HEK293 (cell line): ENCODE measurements around the gene CALM3.

Experiments
- CTCF ChIA-PET: fragments of 350-600 bp; formaldehyde crosslinking; extraction: SDS; loops from one replicate; lab custom pipeline; 2021; ENCODE audit warnings: antibody characterized with exemption; lab: Yijun Ruan, JAX
- POLR2A ChIA-PET: fragments of 300-600 bp; formaldehyde crosslinking; extraction: SDS; loops from one replicate; lab custom pipeline; 2020; ENCODE audit warnings: antibody characterized with exemption, inconsistent platforms; lab: Yijun Ruan, JAX
- H3K27ac ChIP-seq: fragments of 200-500 bp; sonication (Bioruptor generic); 2 replicates; pipeline ENCODE4 v1.5.1; 2014; ENCODE audit warnings: low read depth, low read length, control low read depth, inconsistent platforms; ENCODE audit errors: extremely low read depth
- H3K36me3 ChIP-seq, 2 experiments: fragments of 200-500 bp in 1 of 2; sonication (Bioruptor generic) in 1 of 2; 1 replicate in 1 of 2; 2 replicates in 1 of 2; pipeline ENCODE4 v1.5.1; 2014 to 2017; ENCODE audit warnings: inconsistent platforms in 2 of 2, low read length in 2 of 2; ENCODE audit not compliant: control insufficient read depth in 2 of 2, insufficient read depth in 1 of 2
- H3K4me1 ChIP-seq: fragments of 200-500 bp; sonication (Bioruptor generic); 2 replicates; pipeline ENCODE4 v1.5.1; 2014; ENCODE audit warnings: mild to moderate bottlenecking, low read length, inconsistent platforms; ENCODE audit not compliant: control insufficient read depth, insufficient read depth
- H3K4me3 ChIP-seq: 2 replicates; pipeline ENCODE4 v1.5.1; 2011; ENCODE audit warnings: low read depth, mild to moderate bottlenecking, control low read depth, low read length, moderate library complexity
- H3K9me3 ChIP-seq: fragments of 200-500 bp; sonication (Bioruptor generic); 2 replicates; pipeline ENCODE4 v1.5.1; 2014; ENCODE audit warnings: low read depth, low read length, inconsistent platforms; ENCODE audit not compliant: control insufficient read depth, insufficient read depth
- GLI4 ChIP-seq: fragments of 450-650 bp; formaldehyde crosslinking; IDR thresholded peaks from 2 replicates; pipeline ENCODE4 v1.5.1; 2016; ENCODE audit warnings: missing biosample characterization, missing genetic modification characterization
- GLIS1 ChIP-seq: fragments of 450-650 bp; formaldehyde crosslinking; IDR thresholded peaks from 2 replicates; pipeline ENCODE4 v1.5.1; 2016; ENCODE audit warnings: missing biosample characterization, missing genetic modification characterization
- HIC1 ChIP-seq: fragments of 450-650 bp; formaldehyde crosslinking; IDR thresholded peaks from 2 replicates; pipeline ENCODE4 v1.5.1; 2016; ENCODE audit warnings: missing biosample characterization, missing genetic modification characterization
- KLF1 ChIP-seq: fragments of 450-650 bp; formaldehyde crosslinking; IDR thresholded peaks from 2 replicates; pipeline ENCODE4 v1.5.1; 2016; ENCODE audit warnings: missing biosample characterization, missing genetic modification characterization
- SP2 ChIP-seq: fragments of 450-650 bp; formaldehyde crosslinking; IDR thresholded peaks from 2 replicates; pipeline ENCODE4 v1.5.1; 2016; ENCODE audit warnings: missing biosample characterization, missing genetic modification characterization
- ZBTB1 ChIP-seq: fragments of 450-650 bp; formaldehyde crosslinking; IDR thresholded peaks from 2 replicates; pipeline ENCODE4 v1.5.1; 2016; ENCODE audit warnings: missing biosample characterization, missing genetic modification characterization
- ZNF157 ChIP-seq: fragments of 450-650 bp; formaldehyde crosslinking; IDR thresholded peaks from 2 replicates; pipeline ENCODE4 v1.5.1; 2016; ENCODE audit warnings: missing biosample characterization, missing genetic modification characterization
- ZNF2 ChIP-seq: fragments of 450-650 bp; formaldehyde crosslinking; IDR thresholded peaks from 2 replicates; pipeline ENCODE4 v1.5.1; 2016; ENCODE audit warnings: missing biosample characterization, missing genetic modification characterization
- ZNF202 ChIP-seq: fragments of 450-650 bp; formaldehyde crosslinking; IDR thresholded peaks from 2 replicates; pipeline ENCODE4 v1.5.1; 2016; ENCODE audit warnings: missing biosample characterization, missing genetic modification characterization, borderline replicate concordance
- ZNF214 ChIP-seq: fragments of 450-650 bp; formaldehyde crosslinking; IDR thresholded peaks from 2 replicates; pipeline ENCODE4 v1.5.1; 2017; ENCODE audit warnings: missing biosample characterization, mild to moderate bottlenecking, missing genetic modification characterization, borderline replicate concordance
- ZNF266 ChIP-seq: fragments of 450-650 bp; formaldehyde crosslinking; IDR thresholded peaks from 2 replicates; pipeline ENCODE4 v1.5.1; 2016; ENCODE audit warnings: missing biosample characterization, missing genetic modification characterization, low read depth
- ZNF311 ChIP-seq: fragments of 450-650 bp; formaldehyde crosslinking; IDR thresholded peaks from 2 replicates; pipeline ENCODE4 v1.5.1; 2017; ENCODE audit warnings: missing biosample characterization, missing genetic modification characterization, borderline replicate concordance
- ZNF510 ChIP-seq: fragments of 450-650 bp; formaldehyde crosslinking; IDR thresholded peaks from 2 replicates; pipeline ENCODE4 v1.5.1; 2018; ENCODE audit warnings: mild to moderate bottlenecking, missing genetic modification characterization, missing biosample characterization; ENCODE audit not compliant: insufficient replicate concordance
- ZNF521 ChIP-seq: fragments of 450-650 bp; formaldehyde crosslinking; IDR thresholded peaks from 2 replicates; pipeline ENCODE4 v1.5.1; 2017; ENCODE audit warnings: missing biosample characterization, mild to moderate bottlenecking, missing genetic modification characterization
- ZNF624 ChIP-seq: fragments of 450-650 bp; formaldehyde crosslinking; IDR thresholded peaks from 2 replicates; pipeline ENCODE4 v1.5.1; 2017; ENCODE audit warnings: missing biosample characterization, missing genetic modification characterization
- ZNF776 ChIP-seq: fragments of 450-650 bp; formaldehyde crosslinking; IDR thresholded peaks from 2 replicates; pipeline ENCODE4 v1.5.0; 2017; ENCODE audit warnings: missing biosample characterization, missing genetic modification characterization, borderline replicate concordance
- ZNF791 ChIP-seq: fragments of 450-650 bp; formaldehyde crosslinking; IDR thresholded peaks from 2 replicates; pipeline ENCODE4 v1.5.1; 2016; ENCODE audit warnings: missing biosample characterization, missing genetic modification characterization
- TF ChIP-seq, protein P1 (sequence below): fragments of 450-650 bp; formaldehyde crosslinking; IDR thresholded peaks from 2 replicates; pipeline ENCODE4 v1.5.1; 2016; ENCODE audit warnings: missing biosample characterization, missing genetic modification characterization
- TF ChIP-seq, protein P2 (sequence below): fragments of 450-650 bp; formaldehyde crosslinking; IDR thresholded peaks from 2 replicates; pipeline ENCODE4; 2016; ENCODE audit warnings: missing biosample characterization, missing genetic modification characterization

CALM3 gene

DNA sequence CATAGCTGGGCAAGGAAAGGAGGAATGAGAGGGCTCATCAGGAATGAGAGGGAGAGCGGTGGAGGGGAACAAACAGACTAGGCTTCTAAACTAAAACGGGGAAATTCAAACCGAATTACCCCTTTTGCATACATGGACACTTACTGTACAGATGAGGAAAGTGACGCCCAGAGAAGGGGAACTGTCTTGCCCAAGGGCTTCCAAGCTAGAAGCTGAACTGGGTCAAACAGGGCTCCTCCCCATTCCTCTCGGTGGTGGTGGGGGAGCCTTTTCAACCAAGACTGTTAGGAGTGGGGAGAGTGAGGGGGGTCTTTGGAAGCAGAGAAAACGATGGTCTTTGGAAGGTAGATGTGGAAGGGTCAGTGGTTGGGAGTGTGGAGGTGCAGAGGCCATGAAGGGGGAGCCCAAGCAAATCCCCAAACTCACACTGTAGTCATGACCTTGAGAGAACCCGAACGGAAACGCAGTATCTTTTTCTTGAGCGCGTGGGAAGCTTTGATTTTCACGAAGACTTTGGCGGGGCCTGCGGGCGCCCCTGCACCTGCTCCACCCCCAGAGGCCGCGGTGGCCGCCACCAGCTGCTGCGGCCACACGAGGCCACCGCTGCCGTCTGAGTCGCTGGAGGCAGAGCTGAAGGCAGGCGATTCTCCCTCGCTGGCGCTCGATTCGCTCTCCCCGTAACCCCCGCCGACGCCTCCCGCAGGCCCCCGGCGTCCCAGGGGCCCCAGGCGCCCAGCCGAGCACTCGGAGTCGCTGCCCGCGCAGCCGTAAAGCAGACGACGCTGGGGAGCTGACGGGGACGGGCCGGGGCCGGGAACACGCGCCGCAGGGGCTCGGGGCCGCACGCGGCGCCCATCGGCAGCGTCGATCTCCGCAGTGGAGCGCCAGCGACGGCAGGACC is 47.2 kb downstream of the CALM3 start:
- Histone ChIP-seq H3K4me1 (no peaks in the 10 kb centered on the region), H3K27ac (no peak overlapping the region), H3K4me3 (no peak overlapping the region), H3K9me3 (no peaks in the 10 kb centered on the region), H3K36me3 (no peaks in the 10 kb centered on the region)
- CTCF ChIA-PET, result interaction anchor here (1.2 kb wide), 1 partner anchor 14 kb away, joined by 5 read pairs; no protein-coding TSS in a partner anchor
- TF ChIP-seq, protein P1, sequence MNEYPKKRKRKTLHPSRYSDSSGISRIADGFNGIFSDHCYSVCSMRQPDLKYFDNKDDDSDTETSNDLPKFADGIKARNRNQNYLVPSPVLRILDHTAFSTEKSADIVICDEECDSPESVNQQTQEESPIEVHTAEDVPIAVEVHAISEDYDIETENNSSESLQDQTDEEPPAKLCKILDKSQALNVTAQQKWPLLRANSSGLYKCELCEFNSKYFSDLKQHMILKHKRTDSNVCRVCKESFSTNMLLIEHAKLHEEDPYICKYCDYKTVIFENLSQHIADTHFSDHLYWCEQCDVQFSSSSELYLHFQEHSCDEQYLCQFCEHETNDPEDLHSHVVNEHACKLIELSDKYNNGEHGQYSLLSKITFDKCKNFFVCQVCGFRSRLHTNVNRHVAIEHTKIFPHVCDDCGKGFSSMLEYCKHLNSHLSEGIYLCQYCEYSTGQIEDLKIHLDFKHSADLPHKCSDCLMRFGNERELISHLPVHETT, result no peak
- TF ChIP-seq GLI4 (no peak), ZNF157 (tag by site-specific recombination) (no peak), ZNF266 (no peak), ZNF214 (no peak), ZNF311 (tag by site-specific recombination) (no peak), SP2 (tag by site-specific recombination) (no peak), KLF1 (tag by site-specific recombination) (no peak), ZNF624 (tag by site-specific recombination) (no peak), ZNF2 (tag by site-specific recombination) (no peak), ZNF776 (tag by site-specific recombination) (no peak), ZNF510 (no peak), GLIS1 (tag by site-specific recombination) (no peak), ZNF521 (tag by site-specific recombination) (no peak), ZNF202 (no peak), ZNF791 (no peak), HIC1 (no peak)
- TF ChIP-seq, protein P2, sequence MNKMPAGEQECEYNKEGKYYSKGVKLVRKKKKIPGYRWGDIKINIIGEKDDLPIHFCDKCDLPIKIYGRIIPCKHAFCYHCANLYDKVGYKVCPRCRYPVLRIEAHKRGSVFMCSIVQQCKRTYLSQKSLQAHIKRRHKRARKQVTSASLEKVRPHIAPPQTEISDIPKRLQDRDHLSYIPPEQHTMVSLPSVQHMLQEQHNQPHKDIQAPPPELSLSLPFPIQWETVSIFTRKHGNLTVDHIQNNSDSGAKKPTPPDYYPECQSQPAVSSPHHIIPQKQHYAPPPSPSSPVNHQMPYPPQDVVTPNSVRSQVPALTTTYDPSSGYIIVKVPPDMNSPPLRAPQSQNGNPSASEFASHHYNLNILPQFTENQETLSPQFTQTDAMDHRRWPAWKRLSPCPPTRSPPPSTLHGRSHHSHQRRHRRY, result no peak
- POLR2A ChIA-PET, result no interaction called here

GRCh38 chr19:46648961-46649960 is 48.1 kb downstream of the CALM3 start:
- Histone ChIP-seq H3K4me3 (no peak overlapping the region), H3K4me1 (no peaks in the 10 kb centered on the region), H3K27ac (no peak overlapping the region), H3K36me3 (no peaks in the 10 kb centered on the region), H3K9me3 (no peaks in the 10 kb centered on the region)
- no peak for TF ChIP-seq ZBTB1
- POLR2A ChIA-PET, result no interaction called here
- CTCF ChIA-PET, result interaction anchor here (0.7 to 1.2 kb wide), 2 partner anchors 13 to 192 kb away, joined by 5 to 6 read pairs; no protein-coding TSS in a partner anchor
